Measurements from ENCODE around the gene LDLRAD1.

The LDLRAD1 gene

GRCh38 chr1:53962395-53962794, 55.6 kb downstream of the LDLRAD1 start:
- DNase-seq (ENCODE audit: insufficient read length, low spot score), result no peak
- no peak for TF ChIP-seq CTCF (IDR thresholded peaks at IDR 0.05; ENCODE audit: insufficient read depth, missing control alignments)
- FAIRE-seq, result no peak

- DNase-seq (ENCODE audit: insufficient read length, low spot score) (no peak), FAIRE-seq (no peak)
- peak; percentile 59 for TF ChIP-seq CTCF (IDR thresholded peaks at IDR 0.05; ENCODE audit: insufficient read depth, missing control alignments)
These were observed 58.2 kb downstream of the LDLRAD1 start for GRCh38 chr1:53959664-53960250.
